NOMO-1 treated with DMSO at 0.1 percent for 48 hours (cell line): ENCODE measurements around the gene KDM1A.
"Not testable (repeated sequence)": the region's sequence is repeated elsewhere in the genome, so short reads cannot be mapped to it uniquely, and the experiment has no call there.

Source experiments
- DNase-seq: peaks from one replicate; lab custom pipeline; 2025; ENCODE audit not compliant: unreplicated experiment; lab: John Stamatoyannopoulos, UW

Gene KDM1A

DNA sequence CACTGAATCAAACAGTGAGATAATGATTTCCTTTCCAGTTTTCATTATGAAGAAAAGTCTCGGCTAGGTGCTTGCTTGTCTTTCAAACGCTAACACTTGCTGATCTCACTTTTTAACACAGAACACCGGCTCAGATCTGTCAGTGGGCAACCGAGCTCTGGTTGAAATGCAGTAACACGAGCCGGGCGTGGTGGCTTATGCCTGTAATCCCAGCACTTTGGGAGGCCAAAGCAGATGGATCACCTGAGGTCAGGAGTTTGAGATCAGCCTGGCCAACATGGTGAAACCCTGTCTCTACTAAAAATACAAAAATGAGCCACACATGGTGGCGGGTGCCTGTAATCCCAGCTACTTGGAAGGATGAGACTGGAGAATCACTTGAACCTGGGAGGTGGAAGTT lies 9.2 kb upstream of the KDM1A start:
- DNase-seq, result not testable (repeated sequence)

DNA sequence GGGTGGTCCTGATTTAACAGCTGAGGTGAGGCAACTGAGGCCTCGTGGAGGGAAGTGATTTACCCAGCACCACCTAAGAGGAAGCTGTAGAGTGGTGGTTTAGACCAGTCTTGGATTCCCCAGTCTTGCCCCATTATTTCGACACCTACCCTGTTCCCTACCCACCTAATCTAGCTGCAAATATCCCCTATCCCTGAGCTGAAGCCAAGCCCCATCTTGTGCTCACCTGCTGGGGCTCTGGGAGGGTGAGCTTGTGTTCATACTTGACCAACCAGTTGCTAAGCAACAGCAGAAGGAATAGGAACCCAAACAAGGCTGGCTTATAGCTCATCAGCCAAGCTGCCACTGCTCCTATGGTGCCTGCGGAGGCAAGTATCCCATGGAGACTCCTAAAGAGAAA lies 5.6 kb upstream of the KDM1A start:
- peak; percentile 73 for DNase-seq

DNA sequence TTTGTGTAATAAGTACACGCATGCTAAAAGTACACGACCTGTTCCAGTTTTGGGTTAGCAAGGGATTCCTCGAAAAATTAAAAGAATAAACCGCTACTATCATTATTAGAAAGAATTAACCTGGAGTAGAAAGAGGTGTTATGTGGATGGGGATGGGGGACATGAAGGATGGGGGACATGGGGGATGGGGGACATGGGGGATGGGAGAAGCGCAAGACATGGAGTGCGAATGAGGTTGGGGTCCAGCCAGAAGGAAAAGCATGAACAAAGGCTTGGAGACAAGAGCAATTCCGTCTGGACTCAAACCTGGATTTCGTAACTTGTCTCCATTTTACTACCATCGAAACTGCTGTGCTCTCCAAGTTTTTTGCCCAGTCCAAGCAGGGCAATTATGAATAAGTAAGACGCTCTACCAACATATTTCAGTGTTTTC lies 591 bp upstream of the KDM1A start:
- DNase-seq, result no peak

DNA sequence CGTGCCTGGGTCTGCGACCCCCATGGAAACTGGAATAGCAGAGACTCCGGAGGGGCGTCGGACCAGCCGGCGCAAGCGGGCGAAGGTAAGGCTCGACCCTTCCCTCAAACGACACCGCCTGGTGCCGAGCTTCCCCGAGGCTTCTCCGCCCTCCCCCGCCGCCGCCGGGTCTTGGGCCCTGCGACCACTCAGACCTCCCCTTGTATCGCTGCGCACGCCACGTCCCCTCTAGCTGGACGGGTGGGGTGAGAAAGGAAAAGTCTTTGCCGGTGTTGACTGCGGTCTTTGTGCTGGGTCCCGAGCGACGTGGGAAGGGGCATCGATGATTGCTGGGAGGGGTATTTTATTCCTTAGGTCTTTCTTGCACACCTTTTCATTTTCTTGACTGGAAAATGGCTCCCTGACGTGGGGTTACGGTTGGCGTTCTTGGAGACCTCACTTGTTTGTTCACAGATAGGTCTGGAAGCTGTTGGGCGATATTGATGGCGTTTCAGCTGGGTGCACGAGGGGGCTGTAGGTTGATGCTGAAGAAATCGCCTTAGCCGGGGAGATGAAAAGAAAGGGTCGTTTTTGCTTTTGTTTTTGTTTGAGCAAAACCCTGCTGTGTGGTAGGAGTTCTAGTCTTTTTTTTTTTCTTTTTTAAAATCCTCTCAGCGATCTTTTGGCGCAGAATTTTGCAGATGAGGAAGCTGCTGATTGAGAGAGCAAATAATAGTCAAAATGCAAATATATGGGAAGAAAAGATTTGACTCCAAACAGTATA lies 776 bp downstream of the KDM1A start:
- DNase-seq, result peak; percentile 32

DNA sequence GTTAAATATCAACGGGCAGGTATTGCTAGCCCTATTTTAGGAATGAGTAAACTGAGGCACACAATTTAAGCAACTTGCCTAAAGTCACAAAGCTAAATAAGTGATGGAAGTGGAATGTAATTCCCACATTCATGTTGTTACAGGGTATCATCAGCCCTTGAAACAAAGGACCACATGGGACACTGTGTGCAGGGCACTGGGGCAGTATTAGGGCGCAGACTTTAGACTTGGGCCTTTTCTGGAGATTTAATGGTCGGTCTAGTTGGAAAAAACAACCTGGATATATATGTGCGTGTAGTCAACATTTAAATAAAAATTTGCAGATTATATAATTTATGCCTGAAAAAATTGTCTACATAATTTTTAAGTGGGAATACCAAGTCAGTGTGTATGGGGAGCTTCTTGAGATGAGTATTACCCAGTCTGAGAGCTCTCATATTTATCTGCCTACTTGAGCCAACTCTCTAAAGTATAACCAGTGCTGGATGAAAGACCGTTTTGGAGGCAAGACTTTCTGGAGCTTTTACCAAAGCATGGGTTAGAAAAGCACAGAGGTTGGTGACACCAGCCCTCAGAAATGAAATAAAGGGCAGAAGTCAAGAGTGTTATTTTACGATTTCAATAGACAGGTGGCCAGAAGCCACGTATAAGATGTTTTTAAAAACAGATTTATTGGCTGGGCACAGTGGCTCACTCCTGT lies 1.6 kb downstream of the KDM1A start:
- DNase-seq, result no peak

DNA sequence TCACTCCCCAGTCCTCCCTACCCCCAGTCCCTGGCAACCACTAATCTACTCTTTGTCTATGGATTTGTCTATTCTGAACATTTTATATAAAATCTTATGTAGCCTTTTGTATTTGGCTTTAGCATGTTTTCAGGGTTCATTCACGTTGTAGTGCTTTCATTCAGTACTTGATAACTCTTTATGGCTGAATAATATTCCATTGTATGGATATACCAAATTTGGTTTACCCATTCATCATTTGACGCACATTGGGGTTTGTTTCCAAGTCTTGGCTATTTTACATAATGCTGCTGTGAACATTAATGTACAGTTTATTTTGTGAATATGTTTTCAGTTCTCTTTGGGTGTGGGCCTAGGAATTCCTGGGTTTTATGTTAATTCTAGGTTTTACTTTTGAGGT lies 2.6 kb downstream of the KDM1A start:
- DNase-seq, result no peak

DNA sequence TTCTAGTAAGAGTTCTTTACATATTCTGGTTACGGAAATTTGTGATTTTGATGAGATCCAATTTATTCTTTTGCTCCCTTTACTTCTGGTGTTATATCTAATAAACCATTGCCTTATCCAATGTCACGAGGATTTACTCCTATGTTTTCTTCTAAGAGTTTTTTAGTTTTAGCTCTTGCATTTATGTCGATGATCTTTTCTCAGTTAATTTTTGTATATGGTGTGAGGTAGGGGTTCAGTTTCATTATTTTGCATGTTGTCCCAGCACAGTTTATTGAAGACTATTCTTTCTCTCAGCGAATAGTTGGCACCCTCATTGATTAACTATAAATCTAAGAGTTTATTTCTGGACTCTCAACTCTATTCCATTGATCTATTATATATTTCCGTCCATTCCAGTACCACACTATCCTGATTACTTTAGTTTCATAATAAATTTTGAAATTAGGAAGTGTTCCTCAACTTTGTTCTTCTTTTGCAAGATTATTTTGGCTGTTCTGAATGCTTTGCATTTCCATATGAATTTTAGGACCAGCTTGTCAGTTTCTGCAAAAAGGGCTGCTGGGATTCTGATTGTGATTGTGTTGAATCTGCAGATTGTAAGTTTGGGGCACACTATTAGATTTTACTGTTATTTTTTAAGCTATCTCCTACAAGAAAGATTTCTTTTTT lies 4.0 kb downstream of the KDM1A start:
- DNase-seq, result no peak

DNA sequence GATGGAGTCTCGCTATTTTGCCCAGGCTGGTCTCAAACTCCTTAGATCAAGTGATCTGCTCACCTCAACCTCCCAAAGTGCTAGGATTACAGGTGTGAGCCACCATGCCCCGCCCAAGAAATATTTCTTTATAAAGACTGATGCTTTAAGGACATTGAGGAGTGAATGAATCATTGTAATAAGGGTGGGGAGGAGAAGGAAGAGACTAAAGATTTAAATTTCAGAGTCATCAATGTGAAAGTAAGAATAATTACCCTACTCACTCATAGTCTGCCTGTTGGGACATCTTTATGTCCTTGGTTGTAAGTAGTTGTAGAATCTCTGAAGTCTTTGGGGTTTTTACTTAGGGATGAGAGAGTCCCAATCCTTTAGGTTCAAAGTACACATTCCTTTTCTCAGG lies 7.3 kb downstream of the KDM1A start:
- DNase-seq, result peak; percentile 26

DNA sequence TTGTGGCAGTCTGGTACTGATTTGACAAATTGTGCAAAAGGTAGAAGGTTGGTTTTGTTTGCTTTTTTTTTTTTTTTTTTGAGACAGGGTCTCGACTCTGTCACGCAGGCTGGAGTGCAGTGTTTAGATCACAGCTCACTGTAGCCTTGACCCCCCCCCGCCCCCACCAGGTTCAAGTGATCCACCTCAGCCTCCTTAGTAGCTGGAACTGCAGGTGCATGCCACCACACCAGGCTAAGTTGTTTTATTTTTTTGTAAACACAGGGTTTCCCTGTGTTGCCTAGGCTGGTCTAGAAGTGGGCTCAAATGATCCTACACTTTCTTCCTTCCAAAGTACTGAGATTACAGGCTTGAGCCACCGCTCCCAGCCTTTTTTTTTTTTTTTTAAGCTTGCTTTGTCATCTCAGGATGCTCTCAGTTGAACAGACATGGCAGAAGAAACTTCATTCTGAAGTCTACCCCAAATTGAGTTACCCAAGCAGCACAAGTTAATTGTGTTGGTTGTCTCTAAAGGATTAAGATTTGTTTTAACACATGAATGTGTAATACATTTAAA lies 8.2 kb downstream of the KDM1A start:
- no peak for DNase-seq

DNA sequence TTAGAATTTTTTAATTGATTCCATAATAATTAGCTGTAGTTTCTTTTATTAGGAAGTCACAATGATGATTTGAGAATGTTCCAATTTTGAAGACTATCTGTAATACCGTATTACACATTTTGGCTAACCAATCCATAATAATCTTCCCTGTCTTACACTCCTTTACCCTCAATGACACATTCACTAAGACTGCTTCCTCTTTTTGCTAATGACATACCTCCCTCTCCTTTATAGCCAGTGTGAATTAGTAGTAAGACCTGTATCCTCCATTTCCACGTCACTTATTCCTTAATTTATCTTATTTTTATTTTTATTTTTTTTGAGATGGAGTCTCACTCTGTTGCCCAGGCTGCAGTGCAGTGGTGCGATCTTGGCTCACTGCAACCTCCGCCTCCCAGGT lies 10.1 kb downstream of the KDM1A start:
- DNase-seq, result peak; percentile 73

DNA sequence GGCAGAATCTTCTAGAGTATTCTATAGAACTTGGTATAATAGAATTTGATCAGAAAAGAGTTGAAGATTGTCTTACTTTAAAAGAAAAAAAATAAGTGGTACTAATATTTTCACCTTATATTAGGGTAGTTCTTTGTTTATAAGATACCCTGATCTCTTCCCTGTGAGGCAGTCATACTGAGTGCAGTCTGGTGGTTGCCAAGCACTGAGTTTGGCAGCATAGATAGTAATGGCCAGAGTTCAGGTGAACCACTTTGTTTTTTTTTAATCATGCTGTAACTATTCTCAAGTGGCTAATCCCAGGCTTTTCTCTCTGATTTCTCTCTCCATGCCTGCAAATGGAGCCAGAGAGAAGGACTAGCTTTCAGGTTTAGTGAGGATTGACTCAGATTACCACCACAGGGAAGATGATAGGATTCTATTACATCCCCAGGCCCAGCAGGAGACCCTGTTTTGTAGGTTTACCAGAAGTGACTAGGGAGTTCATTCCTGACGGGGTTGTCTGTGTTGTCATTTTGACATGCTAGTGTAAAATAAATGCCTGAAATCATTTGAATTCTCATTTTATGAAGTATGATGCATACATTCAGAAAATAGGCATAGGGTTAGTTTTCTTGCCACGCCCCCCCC lies 16.7 kb downstream of the KDM1A start:
- DNase-seq, result no peak

DNA sequence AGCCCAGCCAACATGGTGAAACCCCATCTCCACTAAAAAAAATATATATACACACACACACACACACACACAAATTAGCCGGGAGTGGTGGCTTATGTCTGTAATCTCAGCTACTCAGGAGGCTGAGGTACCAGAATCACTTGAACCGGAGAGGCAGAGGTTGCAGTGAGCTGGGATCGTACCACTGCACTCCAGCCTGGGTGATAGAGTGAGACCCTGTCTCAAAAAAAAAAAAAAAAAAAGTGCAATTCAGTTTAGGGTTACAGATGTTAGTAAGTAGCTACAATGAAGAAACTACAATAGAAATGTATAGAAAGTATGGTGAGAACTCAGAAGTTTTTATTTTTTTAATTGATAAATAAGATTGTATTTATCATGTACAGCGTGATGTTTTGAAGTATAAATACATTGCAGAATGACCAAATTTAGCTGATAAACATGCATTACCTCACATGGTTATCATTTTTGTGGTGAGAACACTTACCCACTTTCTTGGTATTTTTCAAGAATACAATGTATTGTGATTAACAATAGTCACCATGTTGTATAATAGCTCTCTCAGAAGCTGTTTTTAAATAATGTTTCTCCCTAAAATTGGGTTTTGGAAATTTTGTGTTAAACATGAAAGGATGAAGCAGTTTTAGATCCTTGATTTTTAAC lies 17.9 kb downstream of the KDM1A start:
- no peak for DNase-seq

DNA sequence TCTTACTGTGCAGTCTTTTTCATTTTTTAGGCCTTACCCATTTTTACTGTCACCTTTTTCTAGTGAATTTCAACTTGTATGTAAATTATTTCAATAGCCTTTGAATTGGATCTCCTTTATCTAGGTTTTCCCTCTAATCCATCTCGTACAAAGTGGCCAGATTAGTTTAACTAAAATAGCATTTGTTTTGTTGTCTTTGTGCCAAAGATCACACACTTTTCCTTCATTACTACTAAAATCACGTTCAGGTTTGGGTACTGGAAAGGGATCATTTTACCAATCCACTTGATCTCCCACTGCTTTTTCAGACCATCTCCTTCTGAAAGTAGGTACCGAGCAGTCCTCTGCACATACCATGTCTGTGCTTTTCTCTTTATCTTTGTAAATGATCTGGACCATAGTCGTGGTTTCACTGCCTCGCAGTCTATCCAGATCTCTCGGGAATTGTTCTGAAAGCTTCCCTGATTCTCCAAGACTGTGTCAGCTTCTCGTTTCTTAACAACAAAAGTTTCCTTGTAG lies 20.1 kb downstream of the KDM1A start:
- DNase-seq, result no peak

DNA sequence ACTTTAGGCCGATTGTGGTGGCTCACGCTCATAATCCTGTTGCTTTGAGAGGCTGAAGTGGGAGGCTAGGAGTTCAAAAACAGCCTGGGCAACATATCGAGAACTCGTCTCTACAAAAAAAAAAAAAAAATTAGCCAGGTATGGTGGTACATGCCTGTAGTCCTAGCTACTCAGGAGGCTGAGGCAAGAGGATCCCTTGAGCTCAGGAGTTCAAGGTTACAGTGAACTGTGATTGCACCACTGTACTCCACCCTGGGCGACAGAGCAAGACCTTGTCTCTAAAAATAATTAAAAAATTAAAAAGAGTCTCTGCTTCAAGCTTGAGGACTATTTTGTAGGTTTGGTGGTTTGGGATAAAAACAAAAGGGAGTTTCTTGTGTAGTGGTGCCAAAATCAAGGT lies 21.2 kb downstream of the KDM1A start:
- DNase-seq, result no peak

DNA sequence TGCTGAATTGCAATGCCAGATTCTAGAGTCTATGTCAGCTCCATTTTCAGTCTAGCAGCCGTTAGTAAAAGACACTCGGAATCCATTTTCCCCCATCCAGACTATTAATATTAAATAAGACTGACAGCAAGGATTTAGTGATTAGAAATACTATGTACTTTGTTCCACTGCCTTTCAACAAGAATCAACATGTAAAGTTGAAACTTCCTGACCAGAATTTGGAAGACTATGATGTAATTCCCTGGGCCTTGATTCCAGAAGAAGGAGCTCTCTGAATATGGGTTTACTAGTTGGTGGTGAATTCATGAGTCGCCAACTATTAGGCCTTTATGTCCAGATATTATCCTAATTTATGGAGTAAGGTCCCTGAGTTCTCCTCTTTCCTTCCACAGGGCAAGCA lies 24.8 kb downstream of the KDM1A start:
- no peak for DNase-seq

DNA sequence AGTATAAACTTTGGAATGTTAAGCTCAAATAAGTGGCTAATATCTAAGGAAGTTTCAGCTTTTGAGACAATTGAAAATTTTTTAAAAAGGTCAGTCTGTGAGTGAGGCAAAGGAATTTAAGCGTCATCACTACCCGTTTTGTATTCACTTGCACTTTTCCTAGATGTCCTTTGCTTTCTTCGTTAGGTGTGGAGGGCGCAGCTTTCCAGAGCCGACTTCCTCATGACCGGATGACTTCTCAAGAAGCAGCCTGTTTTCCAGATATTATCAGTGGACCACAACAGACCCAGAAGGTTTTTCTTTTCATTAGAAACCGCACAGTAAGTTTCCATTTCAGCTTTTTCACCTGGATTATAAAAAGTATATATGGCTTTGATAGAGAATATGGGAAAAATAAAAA lies 30.9 kb downstream of the KDM1A start:
- DNase-seq, result no peak

DNA sequence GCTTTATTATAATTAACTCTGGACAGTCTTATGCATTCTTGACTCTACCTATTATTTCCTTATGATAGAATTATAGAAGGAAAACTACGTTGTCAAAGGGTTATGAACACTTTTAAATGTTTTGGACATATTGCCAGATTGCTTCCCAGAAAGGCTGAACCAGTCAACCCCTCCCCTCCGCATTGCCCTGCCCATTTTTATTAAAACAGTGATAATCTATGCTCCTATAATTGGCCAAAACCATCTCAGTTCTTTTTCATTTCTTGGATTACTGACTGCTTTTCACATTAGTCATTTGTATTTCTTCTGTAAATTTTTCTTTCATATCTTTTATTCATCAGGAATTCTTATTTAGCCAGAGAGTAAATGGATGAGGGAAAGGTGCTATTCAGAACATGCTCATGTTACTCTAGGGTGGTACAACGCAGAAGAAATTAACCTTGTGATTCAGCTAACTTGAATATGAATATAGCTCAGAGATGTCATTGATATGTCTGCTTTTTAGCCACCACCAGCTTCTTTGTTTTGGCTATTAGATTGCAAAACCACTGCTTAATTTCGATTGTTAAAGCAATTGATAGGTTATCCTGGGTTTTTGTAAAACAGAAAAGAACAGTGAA lies 32.1 kb downstream of the KDM1A start:
- no peak for DNase-seq

DNA sequence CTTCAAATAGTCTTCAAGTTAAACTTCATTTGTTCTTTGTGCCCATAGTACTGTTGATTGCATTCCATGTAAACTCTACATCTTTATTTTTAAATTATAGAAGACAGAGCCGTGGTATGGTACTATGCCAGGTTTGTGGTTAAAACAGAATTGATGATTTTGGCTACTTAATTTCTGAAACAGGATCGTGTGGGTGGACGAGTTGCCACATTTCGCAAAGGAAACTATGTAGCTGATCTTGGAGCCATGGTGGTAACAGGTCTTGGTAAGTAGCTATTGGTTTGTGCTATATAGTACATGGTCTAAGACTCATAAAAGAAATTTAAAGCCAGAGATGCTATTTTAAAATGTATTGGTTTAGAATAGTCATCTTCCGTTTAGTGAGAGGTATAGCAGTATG lies 38.0 kb downstream of the KDM1A start:
- no peak for DNase-seq

DNA sequence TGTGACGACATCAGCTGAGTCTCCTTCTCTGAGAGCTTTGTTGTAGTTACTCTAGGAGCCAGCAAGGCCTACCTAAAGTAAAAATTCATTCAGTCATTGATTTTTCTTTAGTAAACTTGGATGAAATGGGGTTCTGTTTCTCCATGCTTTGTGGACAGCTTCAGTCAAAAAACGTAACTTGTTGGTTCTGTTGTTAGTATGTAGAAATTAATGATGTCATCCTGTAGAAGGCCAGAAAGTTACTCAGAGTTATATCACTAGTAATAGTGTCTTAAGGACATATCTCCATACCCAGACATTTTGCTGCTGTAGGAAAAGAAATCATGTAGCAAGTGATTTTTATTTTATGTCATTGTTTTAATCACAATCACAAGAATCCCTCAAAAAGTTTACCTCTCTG lies 43.0 kb downstream of the KDM1A start:
- DNase-seq, result no peak

DNA sequence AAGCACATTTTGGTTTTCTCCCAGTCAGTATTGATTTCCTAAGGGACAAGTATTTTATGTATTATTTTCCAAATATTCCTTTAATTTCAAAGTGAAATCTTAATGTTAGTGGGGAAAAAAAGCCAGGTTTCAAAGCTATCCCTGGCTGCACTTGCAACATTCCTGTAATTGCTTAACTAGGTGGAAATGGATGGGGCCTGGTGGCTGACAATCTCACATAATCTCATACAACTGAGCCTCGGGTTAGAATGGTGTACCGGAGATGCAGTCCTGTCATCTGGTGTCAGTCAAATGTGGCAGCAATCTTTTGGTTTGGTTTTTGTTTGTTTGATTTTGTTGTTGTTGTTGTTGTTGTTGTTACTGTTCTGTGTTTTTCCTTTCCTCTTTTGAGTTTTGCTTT lies 46.1 kb downstream of the KDM1A start:
- no peak for DNase-seq
